LNCAP (cell line): ENCODE results near the gene CHD9.

Experiments
- TF ChIP-seq, protein P1 (sequence below): fragments of 450-650 bp; IDR thresholded peaks from 2 replicates; pipeline ENCODE4 v1.5.1; 2017; ENCODE audit warnings: mild to moderate bottlenecking

CHD9 gene

DNA sequence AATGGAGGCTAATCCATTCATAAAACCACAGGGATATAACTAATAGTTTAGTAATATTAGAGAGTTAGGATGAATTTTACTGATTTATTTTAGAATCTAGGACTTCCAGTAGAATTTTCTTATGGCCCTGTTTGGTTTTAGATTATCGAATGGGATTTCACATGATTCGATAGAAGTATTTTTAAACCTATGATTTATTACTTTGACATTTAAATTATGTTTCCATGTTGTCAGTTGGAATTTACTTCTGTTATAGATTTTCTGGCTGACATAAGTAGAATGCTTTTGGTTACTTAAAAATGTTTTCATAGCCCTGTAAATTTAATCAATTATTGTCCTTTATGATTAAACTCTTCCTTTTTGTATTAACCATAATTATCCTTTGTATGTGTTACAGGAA, 158.8 kb downstream of the CHD9 start:
- TF ChIP-seq, protein P1, sequence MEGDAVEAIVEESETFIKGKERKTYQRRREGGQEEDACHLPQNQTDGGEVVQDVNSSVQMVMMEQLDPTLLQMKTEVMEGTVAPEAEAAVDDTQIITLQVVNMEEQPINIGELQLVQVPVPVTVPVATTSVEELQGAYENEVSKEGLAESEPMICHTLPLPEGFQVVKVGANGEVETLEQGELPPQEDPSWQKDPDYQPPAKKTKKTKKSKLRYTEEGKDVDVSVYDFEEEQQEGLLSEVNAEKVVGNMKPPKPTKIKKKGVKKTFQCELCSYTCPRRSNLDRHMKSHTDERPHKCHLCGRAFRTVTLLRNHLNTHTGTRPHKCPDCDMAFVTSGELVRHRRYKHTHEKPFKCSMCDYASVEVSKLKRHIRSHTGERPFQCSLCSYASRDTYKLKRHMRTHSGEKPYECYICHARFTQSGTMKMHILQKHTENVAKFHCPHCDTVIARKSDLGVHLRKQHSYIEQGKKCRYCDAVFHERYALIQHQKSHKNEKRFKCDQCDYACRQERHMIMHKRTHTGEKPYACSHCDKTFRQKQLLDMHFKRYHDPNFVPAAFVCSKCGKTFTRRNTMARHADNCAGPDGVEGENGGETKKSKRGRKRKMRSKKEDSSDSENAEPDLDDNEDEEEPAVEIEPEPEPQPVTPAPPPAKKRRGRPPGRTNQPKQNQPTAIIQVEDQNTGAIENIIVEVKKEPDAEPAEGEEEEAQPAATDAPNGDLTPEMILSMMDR: no peak

DNA sequence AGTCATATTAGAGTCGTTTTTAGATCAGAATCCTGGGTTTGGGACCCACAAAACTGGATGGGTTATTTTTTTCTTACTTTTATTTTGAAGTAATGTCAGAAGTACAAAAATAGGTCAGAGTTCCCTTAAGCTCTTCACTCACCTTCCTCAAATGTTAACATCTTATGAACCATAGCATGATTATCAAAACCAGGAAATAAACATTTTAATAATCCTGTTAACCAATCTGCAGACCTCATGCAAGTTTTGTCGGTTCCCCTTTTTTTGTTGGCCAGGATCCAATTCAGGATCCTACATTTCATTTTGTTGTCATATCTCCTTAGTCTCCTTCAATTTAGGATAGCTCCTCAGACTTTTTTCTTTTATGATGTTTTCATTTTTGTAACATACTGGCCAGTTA, 162.0 kb downstream of the CHD9 start:
- TF ChIP-seq, protein P1: no peak

DNA sequence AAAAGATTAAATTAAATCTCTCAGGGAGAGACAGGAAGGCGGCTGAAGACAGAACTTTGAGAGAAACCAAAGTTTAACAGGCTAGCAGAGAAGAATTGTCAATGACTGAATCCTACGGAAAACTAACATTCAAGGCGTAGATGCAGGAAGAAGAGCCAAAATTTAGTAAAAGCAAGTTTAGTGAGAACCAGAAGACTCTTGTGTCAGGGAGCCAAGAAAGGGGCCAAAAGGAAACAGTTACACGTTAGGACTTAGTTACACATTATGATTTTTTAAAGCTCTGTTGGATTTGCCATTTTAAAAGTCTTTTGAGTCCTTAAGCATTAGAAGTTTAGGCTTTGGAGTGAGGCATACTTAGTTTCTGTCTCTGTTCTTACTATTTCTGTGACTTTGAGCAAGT, 164.6 kb downstream of the CHD9 start:
- TF ChIP-seq, protein P1: no peak

DNA sequence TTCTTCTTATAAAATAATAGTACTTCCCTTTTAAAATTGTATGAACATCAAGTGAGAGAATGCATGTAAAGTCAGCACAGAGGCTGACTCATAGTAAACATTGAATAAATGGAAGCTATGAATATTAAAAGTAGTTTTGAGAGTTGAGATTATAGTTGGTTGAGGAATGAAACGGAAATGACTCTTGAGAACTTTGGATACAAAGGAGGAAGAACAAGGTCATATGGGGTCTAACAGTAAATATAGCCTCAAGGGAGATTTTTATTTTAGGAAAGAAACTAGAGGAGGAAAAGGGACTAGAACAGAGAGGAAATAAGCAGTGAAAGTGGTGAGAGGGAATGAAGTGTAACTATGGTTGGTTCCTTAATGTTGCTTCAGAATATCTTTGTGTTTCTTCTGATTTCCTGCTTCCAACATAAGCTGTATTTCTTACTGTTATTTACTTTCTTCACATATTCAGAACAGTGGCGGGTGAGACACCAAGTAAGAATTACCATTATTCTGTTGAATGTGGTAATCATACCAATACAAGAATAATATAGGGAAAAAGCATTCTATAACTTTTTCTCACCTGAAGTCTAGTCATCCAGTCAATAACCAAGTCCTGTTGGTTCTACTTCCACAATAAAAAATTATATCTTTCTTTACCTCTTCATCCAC, 165.1 kb downstream of the CHD9 start:
- TF ChIP-seq, protein P1: no peak

DNA sequence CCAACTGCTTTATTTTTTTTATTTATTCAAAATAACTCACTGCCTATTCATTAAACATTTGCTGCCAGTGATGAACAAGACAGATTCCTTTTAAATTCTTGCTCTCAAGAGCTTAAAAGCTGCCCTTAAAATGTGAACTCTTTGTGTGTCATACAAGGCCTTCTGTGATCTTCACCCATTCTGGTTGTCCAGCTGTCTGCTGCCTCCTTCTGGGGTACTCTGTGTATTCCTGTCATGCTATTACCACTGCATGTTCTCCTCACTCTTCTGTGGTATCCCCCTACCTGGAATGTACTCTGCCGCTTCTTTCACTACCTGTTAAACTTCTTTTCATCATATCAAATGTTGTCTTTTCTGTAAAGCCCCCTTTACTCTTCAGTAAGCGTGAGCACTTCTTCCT, 165.8 kb downstream of the CHD9 start:
- TF ChIP-seq, protein P1: no peak

DNA sequence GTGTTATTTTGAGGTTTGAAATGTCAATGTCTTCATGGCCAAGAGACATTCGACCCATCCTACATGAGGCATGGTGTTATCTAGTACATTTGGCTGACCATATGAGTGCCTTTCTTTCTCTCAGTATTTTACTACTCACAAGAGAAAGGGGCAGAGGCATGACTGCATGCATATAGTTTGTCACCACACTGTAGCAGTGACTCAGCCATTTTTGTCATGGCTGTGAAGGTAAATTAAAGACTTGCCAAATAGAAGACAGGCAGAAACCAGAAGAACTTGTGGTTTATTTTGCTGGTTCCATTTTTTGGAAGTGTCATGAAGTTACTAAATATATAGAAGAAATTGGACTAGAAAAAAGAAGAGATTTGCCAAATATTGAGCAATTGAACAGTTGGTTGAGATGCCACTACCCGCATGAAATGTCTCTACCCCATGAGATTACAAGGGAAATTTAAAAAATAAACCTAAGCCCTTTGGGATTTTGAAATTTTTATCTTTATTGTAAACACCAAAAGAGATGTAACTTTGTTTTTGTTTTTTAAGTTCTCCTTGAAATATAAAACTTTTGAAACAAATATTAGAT, 170.3 kb downstream of the CHD9 start:
- TF ChIP-seq, protein P1: no peak

DNA sequence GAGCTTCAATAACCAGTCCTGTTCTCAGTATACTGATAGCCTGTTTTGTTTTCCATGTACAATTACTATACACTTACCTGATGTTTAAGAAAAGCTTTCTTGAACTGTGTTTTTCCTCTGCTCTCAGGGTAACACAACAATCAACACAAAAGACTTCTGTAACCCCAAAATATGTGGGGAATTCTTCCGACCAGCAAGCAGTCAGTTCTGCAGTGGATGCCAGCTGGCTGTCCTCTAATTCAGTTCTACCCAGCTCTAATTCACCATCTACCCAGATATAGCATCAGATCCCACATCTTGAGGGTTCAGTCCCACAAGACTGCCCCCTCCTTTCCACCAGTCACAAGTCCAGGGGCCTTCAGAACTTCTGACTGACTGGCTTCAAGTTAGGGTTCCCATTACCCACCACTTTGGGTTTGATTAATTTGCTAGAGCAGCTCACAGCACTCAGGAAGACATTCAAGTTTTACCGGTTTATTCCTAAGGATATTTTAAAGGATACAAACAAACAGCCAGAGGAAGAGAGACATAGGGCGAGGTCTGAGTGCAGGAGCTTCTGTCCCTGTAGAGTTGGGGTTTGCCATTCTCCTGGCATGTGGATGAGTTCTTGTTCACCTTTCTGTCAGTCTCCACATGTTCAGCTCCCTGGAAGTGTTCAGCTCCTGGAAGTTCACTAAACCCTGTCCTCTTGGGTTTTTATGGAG, 178.2 kb downstream of the CHD9 start:
- TF ChIP-seq, protein P1: no peak
